IMR-90 (cell line): Measurements from ENCODE around the gene PYGL. TPM values are rescaled to one million over a fixed set of nuclear protein-coding genes. Genes with fewer than 3 reads are reported as not detected.

ENCODE experiments used
- ATAC-seq: fragments of 200-7000 bp; cut with Tn5 transposase; 2 replicates; pipeline ENCODE4 v1.9.1; 2020; ENCODE audit warnings: low read depth, mild to moderate bottlenecking, moderate library complexity
- BruUV-seq: library from RNA; stranded (reverse); fragments of 400-500 nt; replicated peaks from 2 replicates; lab custom pipeline; 2021; lab: Mats Ljungman, UMichigan
- CTCF ChIA-PET: fragments of 300-600 bp; formaldehyde crosslinking; extraction: SDS; loops from one replicate; lab custom pipeline; 2021; ENCODE audit warnings: antibody characterized with exemption; lab: Yijun Ruan, JAX
- POLR2A ChIA-PET: fragments of 300-600 bp; sonication (Branson Sonifier 250); formaldehyde crosslinking; loops from one replicate; lab custom pipeline; 2022; ENCODE audit warnings: antibody characterized with exemption; ENCODE audit not compliant: unreplicated experiment; lab: Charles Lee
- DNase-seq: peaks from one replicate; pipeline ENCODE4 v3.0.0; 2013
- H2AFZ ChIP-seq: replicated peaks from 2 replicates; pipeline ENCODE3; 2013; ENCODE audit warnings: low read length, mild to moderate bottlenecking; ENCODE audit not compliant: poor library complexity
- H2AK5ac ChIP-seq: 2 replicates; pipeline ENCODE4 v1.6.1; 2013; ENCODE audit warnings: low read depth, low read length, inconsistent platforms
- H2AK9ac ChIP-seq: replicated peaks from 2 replicates; pipeline ENCODE3; 2013; ENCODE audit warnings: mild to moderate bottlenecking, low read depth, low read length, moderate library complexity; ENCODE audit not compliant: poor library complexity
- H2BK120ac ChIP-seq: 2 replicates; pipeline ENCODE4 v1.6.1; 2013; ENCODE audit warnings: low read depth, low read length, inconsistent platforms
- H2BK15ac ChIP-seq: 3 replicates; pipeline ENCODE4 v1.6.1; 2013; ENCODE audit warnings: low read depth, low read length, inconsistent platforms
- H2BK20ac ChIP-seq: 2 replicates; pipeline ENCODE4 v1.6.1; 2013; ENCODE audit warnings: low read depth, mild to moderate bottlenecking, inconsistent platforms, low read length, moderate library complexity
- H2BK5ac ChIP-seq: 2 replicates; pipeline ENCODE4 v1.6.1; 2013; ENCODE audit warnings: mild to moderate bottlenecking, low read depth, low read length, inconsistent platforms; ENCODE audit not compliant: poor library complexity, severe bottlenecking
- H3K14ac ChIP-seq: replicated peaks from 2 replicates; pipeline ENCODE4 v1.6.1; 2013; ENCODE audit warnings: low read depth, low read length, inconsistent platforms
- H3K18ac ChIP-seq: 2 replicates; pipeline ENCODE4 v1.6.1; 2013; ENCODE audit warnings: low read depth, low read length, control low read depth
- H3K23ac ChIP-seq: 2 replicates; pipeline ENCODE4 v1.6.1; 2013; ENCODE audit warnings: low read depth, low read length, inconsistent platforms
- H3K27ac ChIP-seq: 2 replicates; pipeline ENCODE4 v1.5.1; 2013; ENCODE audit warnings: mild to moderate bottlenecking, control low read depth, low read length; ENCODE audit not compliant: insufficient read depth
- H3K27me3 ChIP-seq: 2 replicates; pipeline ENCODE4 v1.6.1; 2013; ENCODE audit warnings: low read length; ENCODE audit not compliant: control insufficient read depth, insufficient read depth
- H3K36me3 ChIP-seq: 2 replicates; pipeline ENCODE4 v1.6.1; 2013; ENCODE audit warnings: low read length, mixed read lengths; ENCODE audit not compliant: control insufficient read depth, insufficient read depth
- H3K4ac ChIP-seq: 2 replicates; pipeline ENCODE4 v1.6.1; 2013; ENCODE audit warnings: low read depth, low read length, inconsistent platforms
- H3K4me1 ChIP-seq: 2 replicates; pipeline ENCODE4 v1.6.1; 2013; ENCODE audit warnings: low read length, mixed read lengths; ENCODE audit not compliant: control insufficient read depth, insufficient read depth
- H3K4me2 ChIP-seq: 2 replicates; pipeline ENCODE4 v1.6.1; 2013; ENCODE audit warnings: low read depth, mild to moderate bottlenecking, control low read depth, low read length, moderate library complexity
- H3K4me3 ChIP-seq: 2 replicates; pipeline ENCODE4 v1.5.1; 2013; ENCODE audit warnings: low read depth, mild to moderate bottlenecking, control low read depth, low read length, moderate library complexity; ENCODE audit not compliant: insufficient read depth
- H3K56ac ChIP-seq: 2 replicates; pipeline ENCODE4 v1.6.1; 2013; ENCODE audit warnings: low read length, inconsistent platforms; ENCODE audit not compliant: insufficient read depth; ENCODE audit errors: extremely low read depth
- H3K79me1 ChIP-seq, 2 experiments: 2 replicates each; pipeline ENCODE4 v1.6.1; 2013; ENCODE audit warnings: low read length in 2 of 2, inconsistent platforms in 1 of 2, low read depth in 1 of 2
- H3K9ac ChIP-seq: 2 replicates; pipeline ENCODE4 v1.6.1; 2013; ENCODE audit warnings: low read depth, low read length, control low read depth
- H3K9me1 ChIP-seq: 2 replicates; pipeline ENCODE4 v1.6.1; 2013; ENCODE audit warnings: low read length, inconsistent platforms; ENCODE audit not compliant: insufficient read depth
- H3K9me3 ChIP-seq: 2 replicates; pipeline ENCODE4 v1.6.1; 2013; ENCODE audit warnings: low read length; ENCODE audit not compliant: control insufficient read depth, insufficient read depth
- H4K20me1 ChIP-seq: 2 replicates; pipeline ENCODE4 v1.6.1; 2013; ENCODE audit warnings: low read length, inconsistent platforms; ENCODE audit not compliant: insufficient read depth
- H4K5ac ChIP-seq: 2 replicates; pipeline ENCODE4 v1.6.1; 2013; ENCODE audit warnings: mild to moderate bottlenecking, low read depth, low read length, control low read depth
- H4K8ac ChIP-seq, 2 experiments: 2 replicates each; pipeline ENCODE4 v1.6.1; 2013; ENCODE audit warnings: low read depth in 2 of 2, low read length in 2 of 2, control low read depth in 1 of 2, inconsistent platforms in 1 of 2
- H4K91ac ChIP-seq: 2 replicates; pipeline ENCODE4 v1.6.1; 2013; ENCODE audit warnings: low read depth, low read length, inconsistent platforms; ENCODE audit not compliant: insufficient read depth
- BHLHE40 ChIP-seq: fragments of 150-350 bp; IDR thresholded peaks from 2 replicates; pipeline ENCODE4 v1.6.1; 2016; ENCODE audit warnings: mild to moderate bottlenecking, low read depth, low read length
- CHD1 ChIP-seq: IDR thresholded peaks from 2 replicates; pipeline ENCODE4 v1.6.1; 2012; ENCODE audit warnings: low read depth, low read length, improper control_type of control experiment
- ELK1 ChIP-seq: fragments of 150-350 bp; IDR thresholded peaks from 2 replicates; pipeline ENCODE4 v1.6.1; 2016; ENCODE audit warnings: low read depth, mild to moderate bottlenecking, low read length, moderate library complexity, borderline replicate concordance
- FOS ChIP-seq: fragments of 150-350 bp; IDR thresholded peaks from 2 replicates; pipeline ENCODE4 v1.6.1; 2016; ENCODE audit warnings: low read depth, low read length
- MAFK ChIP-seq: IDR thresholded peaks from 2 replicates; pipeline ENCODE4 v1.6.1; 2012; ENCODE audit warnings: low read depth, low read length, improper control_type of control experiment
- MAZ ChIP-seq: IDR thresholded peaks from 2 replicates; pipeline ENCODE4 v1.6.1; 2012; ENCODE audit warnings: low read depth, mild to moderate bottlenecking, low read length, improper control_type of control experiment, moderate library complexity, borderline replicate concordance
- MXI1 ChIP-seq: IDR thresholded peaks from 2 replicates; pipeline ENCODE4 v1.6.1; 2012; ENCODE audit warnings: low read depth, mild to moderate bottlenecking, low read length, moderate library complexity, borderline replicate concordance
- NFE2L2 ChIP-seq: fragments of 150-350 bp; IDR thresholded peaks from 2 replicates; pipeline ENCODE4 v1.6.1; 2016; ENCODE audit warnings: low read depth, mild to moderate bottlenecking, low read length
- POLR2A ChIP-seq: IDR thresholded peaks from 2 replicates; pipeline ENCODE4 v1.6.1; 2012; ENCODE audit warnings: mild to moderate bottlenecking, low read depth, low read length
- RAD21 ChIP-seq: IDR thresholded peaks from 2 replicates; pipeline ENCODE4 v1.6.1; 2012; ENCODE audit warnings: low read length, improper control_type of control experiment
- RFX5 ChIP-seq: IDR thresholded peaks from 2 replicates; pipeline ENCODE4 v1.8.0; 2012; ENCODE audit warnings: low read depth, mild to moderate bottlenecking, low read length, moderate library complexity
- USF2 ChIP-seq: fragments of 150-350 bp; IDR thresholded peaks from 2 replicates; pipeline ENCODE4 v1.6.1; 2017; ENCODE audit warnings: mild to moderate bottlenecking, antibody characterized with exemption, low read length, low read depth
- WGBS, 2 experiments: methylation state at CpG; one replicate each; pipeline versions ENCODE4 v1.1.5 to v1.1.7; 2013; ENCODE audit warnings: missing lambda C conversion rate in 2 of 2; ENCODE audit not compliant: insufficient read length in 1 of 2; ENCODE audit errors: extremely low coverage in 2 of 2; 5-methylcytosine and 5-hydroxymethylcytosine counted together
- dilution Hi-C: fragments of 300-500 bp; cut with HindIII; formaldehyde crosslinking; loops from one replicate; pipeline ENCODE4 v1.14.3; 2018; ENCODE audit warnings: low sequenced_read_pairs; ENCODE audit not compliant: unreplicated experiment
- in situ Hi-C: fragments of 300-500 bp; cut with MboI; formaldehyde crosslinking; loops from 3 replicates; pipeline ENCODE4 v1.14.3; 2019; ENCODE audit warnings: low sequenced_read_pairs, inconsistent platforms, mixed read lengths
- intact Hi-C: fragments of 100-400 bp; cut with micrococcal nuclease; formaldehyde crosslinking; loops from 2 replicates; pipeline ENCODE4 v1.10.0; 2022
- polyA plus RNA-seq, 3 experiments: library from polyadenylated mRNA; depleted of rRNA; stranded (reverse); fragments of >200 nt; gene quantifications; 2 replicates each; pipeline ENCODE4 v1.2.3, GENCODE V29; 2012; ENCODE audit warnings: low replicate concordance in 1 of 3
- total RNA-seq: library from RNA; depleted of rRNA; stranded (reverse); fragments of >200 nt; gene quantifications from 2 replicates; pipeline ENCODE4 v1.2.3, GENCODE V29; 2012

Gene PYGL
- total and polyA plus RNA-seq, 2 of the 4 experiments (the other 2 are of a cell fraction) = 52.3 to 70.4 TPM

DNA sequence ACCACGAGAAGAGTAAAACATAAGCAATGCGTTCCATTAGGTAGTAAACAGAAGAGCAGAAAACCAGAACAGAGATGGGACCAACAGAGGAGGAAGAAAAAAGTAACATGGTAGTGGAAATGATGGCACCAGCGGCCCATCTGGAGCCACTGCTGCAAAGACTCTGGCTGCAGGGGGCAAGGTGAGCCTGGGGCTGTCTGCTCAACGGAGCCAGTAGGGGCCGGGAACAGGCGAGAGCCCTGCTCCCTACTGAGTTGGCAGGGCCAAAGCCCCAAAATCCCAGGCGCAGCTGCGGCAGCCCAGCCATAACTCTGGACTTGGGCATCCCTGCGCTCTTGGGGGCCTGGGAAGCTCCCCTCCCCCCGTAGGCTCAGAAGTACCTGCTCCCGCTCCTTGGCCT is 28.5 kb upstream of the PYGL start:
- ChIA-PET POLR2A (no interaction called here), CTCF (no interaction called here)
- no peak overlapping the region for H3K4ac ChIP-seq
- no peak overlapping the region for H3K9ac ChIP-seq
- no peak for TF ChIP-seq MAFK
- no peak for TF ChIP-seq MAZ
- TF ChIP-seq BHLHE40 = no peak
- TF ChIP-seq USF2 = no peak
- TF ChIP-seq RFX5 = no peak
- no peak for TF ChIP-seq POLR2A
- TF ChIP-seq RAD21 = no peak
- TF ChIP-seq CHD1 = no peak
- TF ChIP-seq ELK1 = no peak
- no peak for TF ChIP-seq NFE2L2
- TF ChIP-seq FOS = no peak
- no peak for TF ChIP-seq MXI1
- no peak overlapping the region for H3K4me2 ChIP-seq
- dilution Hi-C loops (no loop called here), intact Hi-C loops (no loop called here), in situ Hi-C loops (no loop called here)
- ATAC-seq (no peak), DNase-seq (no peak)
- H3K9me1 ChIP-seq = no peaks in the 10 kb centered on the region
- H4K20me1 ChIP-seq = no peaks in the 10 kb centered on the region
- WGBS, 2 experiments = 93% methylated on average over 3 of the region's 11 CpGs; no CpG with 5 or more reads in 1 of the 2 experiments
- no peak overlapping the region for H3K23ac ChIP-seq
- no peak overlapping the region for H3K14ac ChIP-seq
- H2BK20ac ChIP-seq = no peak overlapping the region
- H3K56ac ChIP-seq = no peak overlapping the region
- no peak overlapping the region for H4K91ac ChIP-seq
- H3K27me3 ChIP-seq = peaks cover 27% of the 10 kb centered on the region
- H3K4me1 ChIP-seq = no peaks in the 10 kb centered on the region
- no peaks in the 10 kb centered on the region for H3K36me3 ChIP-seq
- no peak overlapping the region for H2AK5ac ChIP-seq
- no peak overlapping the region for H3K27ac ChIP-seq
- H3K9me3 ChIP-seq = no peaks in the 10 kb centered on the region
- H2BK120ac ChIP-seq = no peak overlapping the region
- no peak overlapping the region for H3K4me3 ChIP-seq
- BruUV-seq = no TSS peak
- no peak overlapping the region for H2BK5ac ChIP-seq
- no peak overlapping the region for H3K18ac ChIP-seq
- H2AFZ ChIP-seq = no peak overlapping the region
- no peak overlapping the region for H2AK9ac ChIP-seq
- H2BK15ac ChIP-seq = no peak overlapping the region
- no peak overlapping the region for H4K5ac ChIP-seq
- no peaks in the 10 kb centered on the region for H3K79me1 ChIP-seq
- H4K8ac ChIP-seq = no peak overlapping the region
